Progenitor cell of endocrine pancreas (in vitro differentiated cells): ENCODE measurements around the gene RELT. TPM values are rescaled to one million over a fixed set of nuclear protein-coding genes. Genes with fewer than 3 reads are reported as not detected.

Experiments used
- DNase-seq: peaks from one replicate; pipeline ENCODE4 v3.0.0; 2021; ENCODE audit warnings: low spot score; ENCODE audit not compliant: unreplicated experiment
- H3K27ac Mint-ChIP-seq: 2 replicates; pipeline ENCODE4 v1.8.0; 2021; ENCODE audit warnings: mild to moderate bottlenecking, moderate library complexity, mixed read lengths
- H3K27me3 Mint-ChIP-seq: 2 replicates; pipeline ENCODE4 v1.8.0; 2021; ENCODE audit warnings: mixed read lengths
- H3K36me3 Mint-ChIP-seq: 2 replicates; pipeline ENCODE4 v1.8.0; 2022; ENCODE audit warnings: mixed read lengths; ENCODE audit not compliant: insufficient read depth
- H3K4me1 Mint-ChIP-seq: 2 replicates; pipeline ENCODE4 v1.8.0; 2021; ENCODE audit warnings: low read depth, mixed read lengths
- H3K4me3 Mint-ChIP-seq: 2 replicates; pipeline ENCODE4 v1.8.0; 2021; ENCODE audit warnings: low read depth, mild to moderate bottlenecking, moderate library complexity, mixed read lengths
- H3K9me3 Mint-ChIP-seq: 2 replicates; pipeline ENCODE4 v1.8.0; 2021; ENCODE audit warnings: low read depth, mixed read lengths
- long read RNA-seq: library from polyadenylated mRNA; unstranded; transcript quantifications from one replicate; pipeline ENCODE4 v2.0.0, GENCODE V29; 2020
- total RNA-seq: library from RNA; stranded (reverse); gene quantifications from 2 replicates; pipeline ENCODE4 v1.2.1, GENCODE V29; 2021
- TF ChIP-seq, protein P1 (sequence below): fragments of 200-600 bp; sonication (generic); IDR thresholded peaks from one replicate; pipeline ENCODE4 v1.5.0; 2021; ENCODE audit warnings: antibody characterized with exemption, mild to moderate bottlenecking; ENCODE audit not compliant: unreplicated experiment

The RELT gene, protein sequence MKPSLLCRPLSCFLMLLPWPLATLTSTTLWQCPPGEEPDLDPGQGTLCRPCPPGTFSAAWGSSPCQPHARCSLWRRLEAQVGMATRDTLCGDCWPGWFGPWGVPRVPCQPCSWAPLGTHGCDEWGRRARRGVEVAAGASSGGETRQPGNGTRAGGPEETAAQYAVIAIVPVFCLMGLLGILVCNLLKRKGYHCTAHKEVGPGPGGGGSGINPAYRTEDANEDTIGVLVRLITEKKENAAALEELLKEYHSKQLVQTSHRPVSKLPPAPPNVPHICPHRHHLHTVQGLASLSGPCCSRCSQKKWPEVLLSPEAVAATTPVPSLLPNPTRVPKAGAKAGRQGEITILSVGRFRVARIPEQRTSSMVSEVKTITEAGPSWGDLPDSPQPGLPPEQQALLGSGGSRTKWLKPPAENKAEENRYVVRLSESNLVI
- 5.3 and 5.7 TPM in 2 replicates for total RNA-seq
- long read RNA-seq, partial matches to known transcripts, result 0 of 1 reads
- long read RNA-seq, other reads (novel, unspliced or antisense), result 1 of 1 reads

DNA sequence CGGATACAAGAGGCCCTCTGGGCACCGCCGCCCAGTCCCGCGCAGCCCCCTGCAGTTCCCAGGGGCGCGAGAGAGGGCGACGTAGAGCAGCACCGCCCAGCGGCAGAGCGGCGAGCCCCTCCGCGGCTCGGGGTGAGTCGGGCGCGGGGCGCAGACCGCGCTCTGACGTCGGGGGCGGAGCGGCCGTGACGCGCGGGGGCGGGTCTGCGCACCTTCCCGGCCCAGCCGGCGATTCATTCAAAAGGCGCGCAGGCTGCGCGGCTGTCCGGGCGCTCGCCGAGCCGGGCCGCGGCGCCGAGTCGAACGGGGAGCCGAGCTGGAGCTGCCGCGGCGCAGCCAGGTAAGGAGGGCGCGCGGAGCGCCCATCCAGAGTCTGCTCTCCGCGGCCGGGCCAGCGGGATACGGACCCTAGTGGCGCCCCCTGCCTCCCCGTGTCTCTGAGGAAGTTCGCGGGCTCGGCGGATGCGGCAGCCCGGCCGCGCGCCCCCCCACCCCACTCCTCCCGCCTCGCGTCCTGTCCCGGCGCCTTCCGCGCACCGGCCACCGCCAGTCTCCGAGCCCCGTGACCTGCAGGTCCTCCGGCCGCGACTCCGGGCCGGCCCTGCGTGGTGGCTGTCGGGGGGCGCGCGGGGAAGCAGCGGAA, at the start of gene RELT:
Gene RELT (plus strand): TSS at position 240 of the 643 bp plus-strand sequence. CDS start 12,738 bp downstream, outside the sequence.
- TF ChIP-seq, protein P1, sequence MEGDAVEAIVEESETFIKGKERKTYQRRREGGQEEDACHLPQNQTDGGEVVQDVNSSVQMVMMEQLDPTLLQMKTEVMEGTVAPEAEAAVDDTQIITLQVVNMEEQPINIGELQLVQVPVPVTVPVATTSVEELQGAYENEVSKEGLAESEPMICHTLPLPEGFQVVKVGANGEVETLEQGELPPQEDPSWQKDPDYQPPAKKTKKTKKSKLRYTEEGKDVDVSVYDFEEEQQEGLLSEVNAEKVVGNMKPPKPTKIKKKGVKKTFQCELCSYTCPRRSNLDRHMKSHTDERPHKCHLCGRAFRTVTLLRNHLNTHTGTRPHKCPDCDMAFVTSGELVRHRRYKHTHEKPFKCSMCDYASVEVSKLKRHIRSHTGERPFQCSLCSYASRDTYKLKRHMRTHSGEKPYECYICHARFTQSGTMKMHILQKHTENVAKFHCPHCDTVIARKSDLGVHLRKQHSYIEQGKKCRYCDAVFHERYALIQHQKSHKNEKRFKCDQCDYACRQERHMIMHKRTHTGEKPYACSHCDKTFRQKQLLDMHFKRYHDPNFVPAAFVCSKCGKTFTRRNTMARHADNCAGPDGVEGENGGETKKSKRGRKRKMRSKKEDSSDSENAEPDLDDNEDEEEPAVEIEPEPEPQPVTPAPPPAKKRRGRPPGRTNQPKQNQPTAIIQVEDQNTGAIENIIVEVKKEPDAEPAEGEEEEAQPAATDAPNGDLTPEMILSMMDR, result peak; percentile 81
- Mint-ChIP-seq H3K36me3 (no peaks in the 10 kb centered on the region), H3K27ac (peak within 1 kb of the TSS; percentile 72), H3K4me1 (peaks cover 8% of the 10 kb centered on the region), H3K4me3 (peak within 1 kb of the TSS; percentile 82), H3K27me3 (peaks cover 6% of the 10 kb centered on the region), H3K9me3 (no peaks in the 10 kb centered on the region)
- peak; percentile 95 for DNase-seq

DNA sequence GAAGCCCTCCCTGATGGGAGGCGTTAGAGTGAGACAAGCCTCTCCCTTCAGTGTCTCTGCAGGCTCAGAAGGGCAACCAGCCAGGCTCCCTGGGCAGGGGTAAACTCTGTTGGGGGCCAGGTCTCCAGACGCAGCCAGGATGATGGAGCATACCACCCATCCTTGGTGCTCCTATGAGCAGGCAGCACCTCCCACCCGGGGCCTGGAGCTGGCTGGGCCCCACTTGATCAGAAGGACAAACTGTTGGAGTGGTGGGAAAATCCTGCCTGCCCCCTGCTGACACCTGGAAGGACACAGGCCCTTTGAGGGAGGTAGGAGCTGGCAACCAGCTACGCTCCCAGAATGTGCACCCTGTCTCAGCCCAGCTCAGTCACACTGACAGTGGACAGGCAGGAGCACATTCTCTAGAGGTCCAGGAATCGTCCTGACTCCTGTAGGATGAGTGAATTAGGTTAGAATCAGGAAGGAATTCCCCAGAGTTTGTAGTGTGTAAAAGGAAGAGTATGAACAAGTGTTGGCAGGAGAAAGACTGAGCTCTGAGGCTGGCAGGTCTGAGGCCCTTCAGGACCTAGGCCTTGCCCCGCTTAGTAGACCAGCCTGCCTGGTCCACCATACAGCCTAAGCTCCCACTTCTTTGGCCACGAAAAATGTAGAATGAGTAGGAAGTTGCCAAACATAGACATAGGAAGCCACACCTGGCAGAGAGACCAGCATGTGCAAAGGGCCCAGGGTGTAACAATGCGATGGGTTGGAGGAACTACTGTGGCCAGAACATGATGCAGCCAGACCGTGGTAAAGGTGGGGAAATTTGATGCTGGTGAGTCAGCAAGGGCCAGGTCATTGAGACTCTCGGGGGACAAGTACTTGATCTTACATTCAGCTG, 49.0 kb upstream of the RELT start:
- Mint-ChIP-seq H3K27ac (peak overlapping the region; percentile 16), H3K36me3 (no peaks in the 10 kb centered on the region), H3K4me3 (no peak overlapping the region), H3K4me1 (peaks cover 60% of the 10 kb centered on the region), H3K27me3 (no peaks in the 10 kb centered on the region), H3K9me3 (no peaks in the 10 kb centered on the region)
- TF ChIP-seq, protein P1, result no peak
- no peak for DNase-seq

DNA sequence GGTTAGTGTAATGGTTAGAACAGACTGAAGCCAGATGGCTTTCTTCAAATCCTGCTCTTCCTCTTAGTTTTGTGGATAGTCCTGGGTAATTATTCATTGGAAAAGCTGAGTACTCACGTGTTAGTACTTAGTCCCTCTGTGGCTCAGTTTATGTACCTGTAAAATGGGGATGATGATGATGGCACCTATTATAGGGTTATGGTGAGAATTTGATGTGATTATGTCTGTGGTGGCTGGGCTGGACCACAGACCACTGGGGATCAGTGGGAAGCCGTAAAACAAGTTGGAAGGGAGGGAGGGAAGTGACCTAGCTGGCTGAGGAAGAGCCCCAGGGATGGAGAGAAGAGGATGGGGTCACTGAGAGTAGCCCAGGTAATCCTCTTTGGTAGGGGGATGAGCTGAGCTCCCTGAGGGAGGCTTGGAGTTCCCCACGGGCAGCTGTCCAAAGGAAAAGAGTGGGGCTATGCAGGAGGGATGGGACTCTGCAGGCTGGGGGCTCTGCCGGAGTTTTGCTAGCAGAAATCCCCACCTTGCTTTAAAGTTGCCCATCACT, 48.3 kb upstream of the RELT start:
- Mint-ChIP-seq H3K36me3 (no peaks in the 10 kb centered on the region), H3K27ac (no peak overlapping the region), H3K27me3 (no peaks in the 10 kb centered on the region), H3K4me1 (peaks cover 63% of the 10 kb centered on the region), H3K9me3 (no peaks in the 10 kb centered on the region), H3K4me3 (no peak overlapping the region)
- TF ChIP-seq, protein P1, result no peak
- DNase-seq, result no peak

DNA sequence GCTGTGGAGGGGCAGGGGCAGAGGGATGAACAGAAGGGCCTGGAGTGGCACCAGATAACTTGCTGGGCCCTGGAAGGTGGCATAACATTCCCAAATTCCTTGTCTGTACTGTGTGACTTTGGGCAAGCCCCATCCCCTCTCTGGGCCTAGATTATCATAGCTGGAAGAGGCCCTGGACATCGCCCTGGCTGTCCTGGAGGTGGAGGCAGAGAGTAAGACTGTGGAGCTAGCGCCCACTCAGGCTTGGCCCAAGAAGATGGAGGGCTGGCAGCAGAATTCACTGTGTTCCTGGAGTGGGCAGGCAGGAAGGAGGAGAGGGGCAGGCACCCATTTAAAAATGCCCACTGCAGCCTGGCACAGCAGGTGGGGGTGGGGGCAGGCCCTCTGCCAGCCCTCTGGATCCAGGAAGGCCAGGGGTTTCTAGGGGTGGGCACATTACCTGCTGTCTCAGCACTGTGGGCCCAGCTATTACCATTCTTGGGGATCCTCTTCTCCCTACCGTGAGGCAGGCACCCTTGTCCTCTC, 45.6 kb upstream of the RELT start:
- Mint-ChIP-seq H3K4me1 (peaks cover 72% of the 10 kb centered on the region), H3K27me3 (no peaks in the 10 kb centered on the region), H3K27ac (peak overlapping the region; percentile 88)

More for the DNA sequence above, 45.6 kb upstream of the RELT start:
- Mint-ChIP-seq H3K4me3 (no peak overlapping the region), H3K36me3 (no peaks in the 10 kb centered on the region), H3K9me3 (no peaks in the 10 kb centered on the region)
- TF ChIP-seq, protein P1, result peak; percentile 46
- DNase-seq, result no peak
